Putamen (tissue), 1 donor: ENCODE results near the gene NGB.
"Not testable (repeated sequence)": the region's sequence is repeated elsewhere in the genome, so short reads cannot be mapped to it uniquely, and the experiment has no call there.

Experiments
- DNase-seq: peaks from one replicate; pipeline ENCODE4 v3.0.0-alpha.2; 2016; ENCODE audit warnings: low spot score

Gene NGB, protein sequence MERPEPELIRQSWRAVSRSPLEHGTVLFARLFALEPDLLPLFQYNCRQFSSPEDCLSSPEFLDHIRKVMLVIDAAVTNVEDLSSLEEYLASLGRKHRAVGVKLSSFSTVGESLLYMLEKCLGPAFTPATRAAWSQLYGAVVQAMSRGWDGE

DNA sequence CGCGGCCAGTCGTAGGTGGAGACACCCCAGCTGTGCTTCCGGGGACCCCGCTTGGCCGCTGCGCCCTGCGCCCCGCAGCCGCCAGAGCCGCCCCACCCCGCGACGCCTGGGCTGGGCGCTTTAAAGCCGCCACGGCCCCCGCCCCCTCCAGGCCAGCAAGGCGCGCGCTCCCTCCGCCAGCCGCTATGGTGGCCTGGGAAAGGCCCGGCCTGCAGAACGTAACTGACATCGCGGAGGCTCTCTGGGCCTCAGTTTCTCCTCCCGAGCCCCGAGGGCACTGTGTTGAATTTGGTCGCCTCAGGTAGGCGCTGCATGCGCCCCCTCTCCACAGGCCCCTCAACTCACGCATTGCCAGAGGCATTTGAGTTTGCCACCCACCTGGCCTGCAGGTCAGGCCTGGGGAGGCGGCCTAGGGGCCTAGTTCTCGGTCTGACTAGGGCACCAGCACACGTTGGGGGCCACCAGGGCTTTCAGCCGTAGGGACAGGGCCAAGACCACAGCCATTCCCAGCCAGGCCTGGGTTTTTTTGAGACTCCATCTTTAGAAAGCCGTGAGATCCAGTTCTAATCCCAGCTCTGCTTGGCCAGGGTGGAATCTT is at the start of gene NGB:
TSS of gene NGB (minus strand) at position 94 of the 598 bp plus-strand sequence. CDS start 269 bp downstream, outside the sequence.
- no peak for DNase-seq

DNA sequence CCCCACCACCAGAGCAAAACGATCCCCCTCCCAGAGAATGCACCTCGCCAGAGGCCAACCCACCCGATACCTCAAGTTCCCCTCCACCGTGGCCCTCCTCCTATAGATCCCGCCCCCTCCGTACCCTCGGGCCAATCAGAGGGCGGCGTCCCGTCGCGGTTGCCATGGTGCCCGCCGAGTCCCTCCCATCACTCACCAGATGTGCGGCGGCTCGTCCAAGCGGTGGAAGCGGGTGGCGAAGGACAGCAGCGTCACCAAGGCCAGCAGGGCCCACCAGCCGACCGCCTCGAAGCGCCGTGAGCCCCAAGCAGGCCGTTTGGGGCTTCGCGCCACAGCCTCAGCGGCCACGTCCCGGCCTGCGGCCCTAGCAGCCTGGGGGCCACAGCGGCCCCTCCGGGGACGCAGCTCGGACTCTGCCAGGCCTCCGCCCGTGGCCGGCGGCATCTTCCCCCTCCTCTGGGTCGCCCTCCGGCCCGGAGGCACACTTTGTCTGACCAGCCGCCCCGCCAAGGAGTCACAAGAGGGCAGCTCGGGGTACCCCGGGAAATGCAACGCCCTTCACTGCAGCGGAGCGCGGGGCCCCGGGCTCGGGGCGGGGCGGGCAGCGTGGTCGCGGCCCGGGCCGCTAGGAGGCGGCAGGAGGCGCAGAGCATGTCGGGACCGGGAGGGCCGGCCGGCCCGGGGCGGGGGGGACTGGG is 49.4 kb upstream of the NGB start, which contains the start of gene POMT2:
TSS of gene POMT2 (minus strand) at position 646 of the 698 bp plus-strand sequence. CDS start at position 444, 202 bp downstream.
- peak; percentile 93 for DNase-seq

DNA sequence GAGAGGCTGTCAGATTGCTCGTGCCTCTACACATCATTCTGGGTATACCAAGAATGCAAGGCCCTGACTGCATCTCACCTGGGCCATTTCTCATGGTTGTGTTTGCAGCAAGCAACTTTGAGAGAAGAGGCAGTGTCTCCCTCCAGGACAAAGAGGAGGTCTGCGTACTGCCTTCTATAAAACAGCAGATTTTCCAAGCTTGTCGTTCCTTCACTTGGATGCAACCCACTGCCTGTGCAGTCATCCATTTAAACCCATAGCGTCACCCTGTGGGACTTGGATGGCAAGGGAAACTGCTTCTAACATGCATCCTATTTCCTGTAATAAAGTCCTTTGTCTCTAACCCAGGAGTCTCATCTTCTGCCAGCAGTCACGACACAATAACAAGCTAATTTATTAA is 48.4 kb upstream of the NGB start:
- DNase-seq: no peak

DNA sequence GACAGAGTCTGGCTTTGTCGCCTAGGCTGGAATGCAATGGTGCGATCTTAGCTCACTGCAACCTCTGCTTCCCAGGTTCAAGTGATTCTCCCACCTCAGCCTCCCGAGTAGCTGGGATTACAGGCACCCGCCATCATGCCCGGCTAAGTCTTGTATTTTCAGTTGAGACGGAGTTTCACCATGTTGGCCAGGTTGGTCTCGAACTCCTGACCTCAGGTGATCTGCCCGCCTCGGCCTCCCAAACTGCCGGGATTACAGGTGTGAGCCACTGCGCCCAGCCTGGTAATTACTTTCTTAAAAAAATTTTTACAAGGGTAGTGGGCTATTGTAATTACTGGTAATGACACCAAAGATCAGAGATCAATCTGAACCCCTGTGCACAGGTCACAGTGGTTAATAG is 47.8 kb upstream of the NGB start:
- not testable (repeated sequence) for DNase-seq

DNA sequence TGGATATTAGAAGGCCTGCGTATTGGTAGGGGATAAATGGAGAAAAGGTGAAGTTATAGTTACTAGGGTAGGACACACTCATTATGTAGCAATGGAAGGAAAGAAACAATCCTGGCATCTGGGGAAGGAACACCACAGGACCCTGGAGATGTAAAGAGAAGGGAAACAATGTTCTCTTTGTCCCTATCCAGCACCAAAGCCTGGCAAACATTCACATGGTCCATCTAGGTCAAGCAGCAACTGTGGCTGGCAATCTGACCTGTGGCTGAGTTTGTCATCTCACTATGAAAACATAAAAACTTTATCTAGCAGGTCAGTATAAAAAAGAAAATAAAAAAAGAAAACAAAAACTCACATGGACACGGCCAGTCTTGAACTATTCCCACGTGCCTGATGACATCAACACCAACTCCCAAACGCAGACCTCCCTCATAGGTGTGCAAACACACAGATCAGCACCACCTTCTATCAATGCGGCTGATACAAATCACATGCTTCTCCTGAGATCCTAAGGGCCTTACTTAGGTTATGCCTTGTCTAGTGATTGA is 47.1 kb upstream of the NGB start:
- peak; percentile 60 for DNase-seq

DNA sequence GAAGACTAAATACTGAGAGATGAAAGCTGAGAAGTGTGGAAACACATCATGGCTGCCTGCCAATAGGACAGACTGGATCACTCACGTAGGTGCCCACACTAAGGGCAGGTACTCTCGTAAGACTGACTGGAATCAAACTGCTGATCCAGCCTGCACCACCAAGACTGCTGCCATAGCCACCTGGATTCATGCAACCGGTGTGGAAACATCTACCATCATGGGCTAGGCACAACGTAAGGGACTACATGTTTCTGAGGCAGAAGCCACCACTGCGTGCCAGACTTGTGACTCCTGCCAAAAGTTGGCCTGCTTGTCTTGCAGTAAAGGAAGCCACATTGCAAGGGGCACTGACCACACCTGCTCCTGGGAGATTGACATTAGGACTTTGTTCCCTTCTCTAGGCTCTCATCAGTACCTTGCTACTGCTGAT is 45.9 kb upstream of the NGB start:
- DNase-seq: no peak

DNA sequence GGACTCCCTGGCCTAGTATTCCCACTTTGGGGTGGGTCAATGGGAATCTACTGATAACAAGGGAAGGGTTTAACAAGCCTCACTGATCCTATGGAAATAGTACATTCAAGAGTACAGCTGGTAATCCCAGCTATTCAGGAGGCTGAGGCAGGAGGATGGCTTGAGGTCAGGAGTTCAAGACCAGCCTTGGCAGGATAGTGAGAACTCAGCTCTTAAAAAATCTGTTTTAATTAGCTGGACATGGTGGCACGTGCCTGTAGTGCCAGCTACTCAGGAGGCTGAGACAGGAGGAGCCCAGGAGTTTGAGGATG is 45.1 kb upstream of the NGB start:
- DNase-seq: no peak

DNA sequence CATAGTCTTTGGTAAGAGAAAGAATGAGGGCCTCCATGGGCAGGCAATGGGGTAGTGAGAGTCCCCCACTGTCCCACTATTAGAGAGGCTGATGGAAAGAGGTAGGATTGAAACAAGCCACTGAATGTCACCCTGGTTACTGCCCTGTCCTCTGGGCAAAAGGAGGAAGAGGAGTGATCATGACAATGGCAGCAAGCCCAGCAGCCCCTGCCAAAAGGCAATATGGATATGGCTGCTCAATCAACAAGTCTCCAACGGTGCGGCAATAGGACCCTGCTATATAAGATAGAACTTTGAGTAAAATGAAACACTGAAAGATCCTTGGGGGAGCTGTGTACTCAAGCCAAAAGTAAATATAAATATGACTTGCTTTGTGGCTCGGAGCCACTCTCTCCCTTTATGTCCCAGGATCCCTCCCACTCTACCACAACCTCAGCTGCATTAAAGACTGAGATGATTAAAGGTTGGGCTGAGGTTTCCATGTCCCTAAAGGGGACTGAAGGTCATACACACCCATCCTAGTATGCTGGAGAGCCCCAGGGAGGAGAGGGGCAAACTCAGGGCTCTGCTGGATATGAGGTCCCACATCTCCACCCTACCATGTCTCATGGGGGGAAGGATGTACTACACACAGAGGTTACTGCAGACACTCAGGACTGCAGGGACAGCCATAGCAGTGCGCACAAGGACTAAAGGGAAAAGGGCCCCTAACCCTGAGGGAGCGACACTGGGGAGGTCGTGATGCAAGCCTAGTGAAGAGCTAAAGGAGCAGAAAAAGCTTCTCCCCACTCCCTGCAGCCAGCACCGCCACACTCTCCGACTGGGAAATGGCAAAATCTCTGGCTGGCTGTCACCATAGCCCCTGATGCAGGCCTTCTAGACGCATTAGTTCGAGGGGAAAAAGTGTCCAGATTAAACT is 43.8 kb upstream of the NGB start:
- no peak for DNase-seq

DNA sequence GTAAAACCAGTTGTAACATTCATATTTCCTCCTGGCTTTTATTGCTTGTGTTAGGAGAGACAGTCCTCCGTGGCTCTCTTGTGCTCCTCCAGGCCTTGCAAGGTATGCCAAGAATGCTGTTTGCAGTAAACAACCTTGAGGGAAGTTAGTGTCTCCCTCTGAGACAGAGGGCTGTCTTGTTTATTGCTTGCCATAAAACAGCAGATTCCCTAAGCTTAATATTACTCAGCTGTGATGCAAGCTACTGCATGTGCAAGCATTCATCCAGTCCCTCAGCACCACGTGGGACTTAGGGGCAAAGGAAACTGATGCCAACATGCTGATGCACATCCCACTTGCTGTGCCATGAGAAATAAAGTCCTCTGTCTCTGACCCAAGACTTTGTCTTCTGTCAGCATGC is 43.0 kb upstream of the NGB start:
- DNase-seq: peak; percentile 80

DNA sequence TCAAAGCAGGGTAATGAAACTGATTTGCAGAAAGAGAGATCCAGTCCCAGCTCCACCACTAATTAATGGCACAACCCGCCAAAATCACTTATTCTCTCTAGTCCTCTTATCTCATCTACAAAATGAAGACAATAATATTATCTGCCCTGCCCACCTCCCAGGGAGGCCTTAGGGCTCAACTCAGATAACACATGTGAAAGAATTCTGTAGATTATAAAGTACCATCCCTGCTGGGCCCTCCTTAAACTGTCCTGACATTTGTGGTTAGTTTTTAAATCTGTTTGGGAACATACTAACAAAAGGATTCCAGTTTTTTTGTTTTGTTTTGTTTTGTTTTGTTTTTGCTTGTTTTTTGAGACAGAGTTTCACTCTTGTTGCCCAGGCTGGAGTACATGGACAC is 42.4 kb upstream of the NGB start:
- DNase-seq: no peak

DNA sequence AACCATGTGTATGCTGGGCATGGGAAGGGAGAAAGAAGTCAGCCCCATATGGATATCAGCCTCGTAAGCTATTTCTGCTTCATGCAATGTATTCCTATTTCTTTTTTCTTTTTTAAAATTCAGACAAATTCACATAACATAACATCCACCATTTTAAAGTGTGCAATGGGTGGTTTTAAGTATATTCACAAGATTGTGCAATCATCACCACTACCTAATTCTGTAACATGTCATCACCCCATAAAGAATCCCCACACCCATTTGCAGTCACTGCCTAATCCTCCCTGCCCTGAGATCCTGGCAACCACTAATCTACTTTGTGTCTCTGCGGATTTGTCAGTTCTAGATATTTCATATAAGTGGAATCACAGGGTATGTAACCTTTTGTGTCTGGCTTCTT is 40.2 kb upstream of the NGB start:
- DNase-seq: no peak

DNA sequence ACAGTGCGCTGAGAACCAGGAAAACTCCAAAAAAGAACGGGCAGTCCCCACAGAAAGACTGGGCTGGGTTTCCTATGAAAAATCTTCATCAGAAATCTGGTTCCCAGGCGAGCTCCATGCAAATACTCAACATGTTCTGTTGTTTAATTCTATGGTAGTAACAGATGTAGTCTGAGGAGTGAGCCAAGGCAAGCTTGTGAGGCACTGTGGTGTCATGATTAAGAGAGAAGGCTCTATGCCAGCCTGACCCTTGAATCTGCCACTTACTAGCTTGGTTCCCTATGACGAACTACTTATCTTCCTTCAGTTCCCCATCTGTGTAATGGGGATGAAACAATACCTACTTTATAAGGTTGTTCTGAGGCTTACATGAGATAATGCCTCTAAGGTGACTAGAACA is 39.0 kb upstream of the NGB start:
- DNase-seq: no peak

DNA sequence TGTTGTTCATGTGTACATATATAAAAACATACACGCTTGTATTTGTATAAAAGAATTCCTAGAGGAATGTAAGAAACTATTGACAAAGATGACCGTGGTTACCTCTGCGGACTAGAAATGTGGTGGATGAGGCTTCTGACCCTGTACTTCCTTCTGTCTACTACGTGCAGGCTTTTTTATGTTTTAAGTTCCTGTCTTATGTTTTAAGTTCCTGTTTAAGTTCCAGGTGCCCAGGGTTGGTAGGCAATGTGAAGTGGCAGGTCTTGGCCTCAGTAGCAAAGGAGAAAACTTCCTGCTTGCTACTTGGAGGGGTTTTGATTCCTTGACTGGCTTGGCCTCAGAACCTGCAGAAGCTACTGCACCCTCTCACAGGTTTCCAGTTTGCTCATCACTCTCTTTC is 38.1 kb upstream of the NGB start:
- DNase-seq: no peak

DNA sequence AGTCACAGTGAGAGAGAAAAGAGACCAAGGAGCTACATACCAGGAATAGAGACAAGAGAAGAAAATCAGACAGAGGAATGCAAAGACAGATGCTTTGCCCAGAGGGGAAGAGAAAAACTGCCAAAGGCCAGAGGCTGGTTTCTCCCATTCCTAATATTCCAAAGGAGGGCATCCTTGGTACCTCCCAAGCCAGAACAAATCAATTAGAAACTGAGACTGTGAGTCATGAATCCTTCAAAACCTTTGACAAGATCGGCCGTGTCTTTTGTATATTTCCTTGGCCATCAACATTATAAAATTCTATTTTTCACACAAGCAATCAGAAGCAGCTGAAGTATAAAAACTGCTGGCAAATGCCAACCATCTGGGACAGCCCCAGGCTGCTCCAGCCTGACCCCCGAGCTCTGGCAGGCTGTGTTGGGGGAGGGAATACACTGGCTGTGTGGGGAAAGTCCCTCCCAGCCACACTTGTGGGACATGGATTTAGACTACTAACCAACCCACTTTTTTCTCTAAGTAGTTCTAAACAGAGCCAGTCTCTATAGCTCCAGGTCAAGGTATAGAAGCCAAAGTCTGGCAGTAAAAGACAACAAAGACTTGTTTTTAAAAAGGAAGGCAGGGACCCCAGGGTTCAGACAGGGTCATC is 36.0 kb upstream of the NGB start:
- peak; percentile 90 for DNase-seq

DNA sequence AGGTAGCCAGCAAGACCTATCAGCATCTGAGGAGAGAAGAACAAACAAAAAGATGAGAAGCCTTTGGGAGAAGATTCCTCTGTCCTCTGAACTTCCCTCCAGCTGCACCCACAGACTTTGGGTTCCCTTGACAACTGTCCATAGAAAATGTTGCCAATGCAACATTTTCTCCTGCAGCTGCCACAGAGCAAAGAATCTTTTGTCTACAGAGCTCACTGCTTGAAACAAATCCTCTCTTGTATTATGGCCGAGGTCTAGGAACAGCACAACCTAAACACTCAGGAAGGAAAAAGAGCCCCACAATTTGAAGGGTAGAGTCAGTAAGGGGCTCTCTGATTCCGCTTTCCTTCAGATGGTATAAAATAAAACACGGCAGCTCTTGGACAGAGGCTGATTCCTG is 35.4 kb upstream of the NGB start:
- DNase-seq: peak; percentile 95

DNA sequence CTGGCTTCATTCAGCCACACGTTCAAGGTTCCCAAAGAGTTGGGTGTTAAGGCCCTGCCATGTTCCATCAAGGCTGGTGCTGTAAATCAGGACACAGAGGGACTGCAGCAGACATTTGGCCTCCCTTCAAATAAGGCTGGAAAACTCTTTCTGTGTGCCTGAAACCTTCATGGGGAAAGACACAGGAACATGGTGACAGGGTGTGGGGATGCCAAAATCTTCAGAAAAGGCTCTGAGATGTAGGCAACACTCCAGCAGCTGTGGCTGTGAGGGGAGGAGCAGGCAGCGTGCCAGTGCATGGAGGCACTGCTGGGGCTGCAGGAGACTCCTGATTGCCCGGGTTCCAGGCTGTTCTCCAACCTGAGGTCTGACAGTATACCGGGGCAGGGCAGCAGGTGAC is 34.7 kb upstream of the NGB start:
- DNase-seq: peak; percentile 69

DNA sequence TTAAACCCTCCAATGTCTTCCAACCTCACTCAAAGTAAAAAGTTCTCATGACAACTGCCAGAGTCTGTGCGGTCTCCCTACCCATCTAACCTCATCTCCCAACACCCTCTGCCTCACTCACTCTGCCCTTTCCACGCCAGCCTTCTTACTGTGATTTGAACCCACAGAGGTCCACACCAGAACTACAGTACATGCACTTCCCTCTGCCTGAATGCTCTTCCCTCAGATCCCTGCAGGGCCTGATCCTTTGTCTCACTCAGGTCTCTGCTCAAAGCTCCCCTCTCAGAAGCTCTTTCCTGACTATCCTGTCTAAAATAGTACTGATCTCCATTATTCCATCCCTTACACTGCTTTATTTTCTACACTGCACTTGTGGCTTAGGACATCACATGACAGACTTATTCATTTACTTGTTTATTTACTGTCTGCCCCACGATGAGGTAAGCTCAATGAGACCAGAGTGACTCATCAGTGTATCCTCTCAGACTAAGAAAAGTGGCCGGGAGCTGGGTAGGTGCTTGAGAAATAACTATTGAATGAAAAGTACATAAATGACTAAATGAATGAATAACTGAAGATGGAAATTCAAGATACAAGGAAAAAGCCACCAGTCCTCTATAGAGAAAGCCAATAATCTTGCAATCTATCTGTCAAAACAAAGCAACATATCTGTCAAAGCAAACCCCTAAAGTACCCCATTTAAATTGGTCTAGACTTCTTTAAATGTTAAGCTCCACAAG is 32.6 kb upstream of the NGB start:
- peak; percentile 66 for DNase-seq

DNA sequence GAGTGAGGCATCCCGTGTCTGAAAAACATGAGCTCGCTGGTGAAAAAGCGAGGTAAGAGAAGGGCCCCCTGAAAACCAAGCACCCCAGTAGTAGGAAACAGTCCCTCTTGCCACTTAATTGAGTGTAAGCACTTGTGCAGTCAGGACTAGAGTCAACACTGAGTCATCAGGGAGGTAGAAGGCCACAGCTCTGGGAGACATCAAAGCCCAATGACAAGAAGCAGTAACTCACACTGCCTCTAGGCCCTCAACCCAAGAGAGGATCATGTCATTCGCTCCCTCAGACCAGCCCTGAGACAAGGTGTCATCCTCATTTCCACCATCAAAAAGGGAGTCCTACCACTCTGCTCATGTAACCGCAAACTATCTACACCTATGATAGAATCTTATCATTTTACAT is 31.9 kb upstream of the NGB start:
- no peak for DNase-seq

DNA sequence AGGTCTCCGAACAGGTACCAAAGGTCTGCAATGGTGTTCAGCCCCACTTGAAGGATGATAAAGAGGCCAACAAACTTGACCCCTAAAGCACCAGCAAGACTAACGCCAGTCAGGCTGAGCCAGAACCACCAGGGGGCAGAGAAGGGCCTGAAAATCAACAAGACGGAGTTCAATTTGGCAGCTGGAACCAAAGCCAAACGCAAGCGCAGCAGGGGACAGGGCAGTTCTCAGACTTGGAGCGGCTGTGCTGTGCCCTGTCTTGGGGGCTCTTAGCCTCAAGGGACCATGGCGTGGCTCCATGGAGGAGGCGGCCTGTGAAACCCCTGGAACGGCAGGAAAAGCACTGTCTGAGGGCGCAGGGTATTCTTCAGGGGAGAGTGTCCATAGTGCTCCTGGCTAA is 30.1 kb upstream of the NGB start:
- DNase-seq: peak; percentile 93

DNA sequence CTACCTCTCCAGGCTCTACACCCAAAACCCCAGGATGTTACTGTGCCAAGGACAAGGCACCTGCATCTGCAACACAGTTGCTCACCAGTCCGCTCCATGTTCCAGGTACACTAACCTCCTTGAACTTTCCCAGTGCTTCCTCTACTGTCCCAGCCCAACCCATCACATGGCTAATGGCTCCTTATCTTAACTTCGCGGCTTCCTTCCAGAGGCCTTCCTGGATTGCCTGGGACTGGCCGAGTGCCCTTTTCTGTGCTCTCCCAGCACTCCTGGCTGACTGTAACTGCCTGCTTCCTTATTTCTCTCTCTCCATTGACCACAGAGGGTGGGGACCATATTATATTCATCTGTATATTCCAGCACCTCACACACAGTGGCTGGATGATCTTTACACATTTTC is 28.8 kb upstream of the NGB start:
- DNase-seq: no peak

DNA sequence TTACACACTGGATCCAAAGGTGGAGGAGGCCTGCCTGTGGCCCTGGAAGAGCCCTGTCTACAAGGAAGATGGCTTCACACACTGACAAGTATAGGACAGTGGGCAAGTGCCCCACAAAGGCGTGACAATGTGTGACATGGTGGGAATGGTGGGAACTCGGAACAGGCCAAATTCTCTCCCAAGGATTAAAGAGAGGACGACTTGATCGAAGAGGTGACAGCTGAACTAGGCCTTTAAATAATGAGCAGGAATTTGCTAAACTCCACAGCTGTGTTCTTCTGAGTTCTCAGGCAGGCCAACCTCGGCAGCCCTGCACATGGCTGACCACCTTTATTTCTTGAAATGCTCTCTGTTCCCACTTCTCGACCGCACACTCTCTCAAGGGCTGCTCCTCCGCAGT is 25.9 kb upstream of the NGB start:
- no peak for DNase-seq
